C4-2B (cell line): ENCODE measurements around the gene PEX5L.

Experiments
- ZFX ChIP-seq: fragments of 450-650 bp; IDR thresholded peaks from 2 replicates; pipeline ENCODE4 v1.6.1; 2017
- TF ChIP-seq, protein P1 (sequence below): fragments of 450-650 bp; conservative IDR thresholded peaks from 2 replicates; pipeline ENCODE4 v1.5.1; 2017; ENCODE audit warnings: mild to moderate bottlenecking

DNA sequence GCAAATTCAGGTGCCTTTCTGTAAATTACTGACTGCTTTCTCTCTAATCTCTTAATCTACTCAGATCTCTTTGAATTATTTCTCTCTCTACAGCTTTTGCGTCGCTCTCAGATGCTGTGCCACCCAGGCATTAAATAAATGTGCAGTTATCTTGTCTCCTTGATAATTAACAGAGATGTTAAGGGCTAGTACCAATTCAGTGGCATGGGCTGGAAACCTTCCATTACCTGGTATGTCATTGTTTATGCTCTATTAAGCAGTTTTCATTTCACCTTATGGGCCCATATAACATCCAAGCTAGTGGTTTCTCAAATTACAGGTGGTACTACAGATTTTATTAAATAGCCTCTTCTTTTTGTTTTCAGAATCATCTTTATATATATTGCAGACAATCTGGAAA lies 66.0 kb downstream of the PEX5L start:
- TF ChIP-seq, protein P1, sequence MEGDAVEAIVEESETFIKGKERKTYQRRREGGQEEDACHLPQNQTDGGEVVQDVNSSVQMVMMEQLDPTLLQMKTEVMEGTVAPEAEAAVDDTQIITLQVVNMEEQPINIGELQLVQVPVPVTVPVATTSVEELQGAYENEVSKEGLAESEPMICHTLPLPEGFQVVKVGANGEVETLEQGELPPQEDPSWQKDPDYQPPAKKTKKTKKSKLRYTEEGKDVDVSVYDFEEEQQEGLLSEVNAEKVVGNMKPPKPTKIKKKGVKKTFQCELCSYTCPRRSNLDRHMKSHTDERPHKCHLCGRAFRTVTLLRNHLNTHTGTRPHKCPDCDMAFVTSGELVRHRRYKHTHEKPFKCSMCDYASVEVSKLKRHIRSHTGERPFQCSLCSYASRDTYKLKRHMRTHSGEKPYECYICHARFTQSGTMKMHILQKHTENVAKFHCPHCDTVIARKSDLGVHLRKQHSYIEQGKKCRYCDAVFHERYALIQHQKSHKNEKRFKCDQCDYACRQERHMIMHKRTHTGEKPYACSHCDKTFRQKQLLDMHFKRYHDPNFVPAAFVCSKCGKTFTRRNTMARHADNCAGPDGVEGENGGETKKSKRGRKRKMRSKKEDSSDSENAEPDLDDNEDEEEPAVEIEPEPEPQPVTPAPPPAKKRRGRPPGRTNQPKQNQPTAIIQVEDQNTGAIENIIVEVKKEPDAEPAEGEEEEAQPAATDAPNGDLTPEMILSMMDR: no peak
- TF ChIP-seq ZFX: no peak
